RPMI7951 (cell line): ENCODE measurements around the gene TK2. TPM values are rescaled to one million over a fixed set of nuclear protein-coding genes. Genes with fewer than 3 reads are reported as not detected.
"Not testable (repeated sequence)": the region's sequence is repeated elsewhere in the genome, so short reads cannot be mapped to it uniquely, and the experiment has no call there.

Experiments used
- DNase-seq: peaks from one replicate; pipeline ENCODE4 v3.0.0-alpha.2; 2012; ENCODE audit warnings: low read depth
- total RNA-seq: library from RNA; depleted of rRNA; stranded (reverse); fragments of >200 nt; shearing (Covaris generic); gene quantifications from 2 replicates; pipeline ENCODE4 v1.2.3, GENCODE V29; 2014

The TK2 gene
- total RNA-seq, 1 experiment from 2014 or later: 43.4 TPM

- no peak for DNase-seq
Measured at GRCh38 chr16:66574081-66574480, 24.2 kb upstream of the TK2 start.

GRCh38 chr16:66572356-66572755 lies 22.4 kb upstream of the TK2 start:
- DNase-seq: peak; percentile 37

GRCh38 chr16:66569827-66570405 lies 20.0 kb upstream of the TK2 start:
- DNase-seq: peak; percentile 44

- peak; percentile 28 for DNase-seq
Measured at GRCh38 chr16:66569131-66569530, 19.2 kb upstream of the TK2 start.

GRCh38 chr16:66568355-66568754 lies 18.4 kb upstream of the TK2 start:
- DNase-seq: no peak

- DNase-seq: not testable (repeated sequence)
Measured at GRCh38 chr16:66567270-66567669, 17.3 kb upstream of the TK2 start.

- DNase-seq: no peak
Measured at GRCh38 chr16:66566051-66566901, 16.4 kb upstream of the TK2 start, which contains the start of gene CMTM1. TSS of gene CMTM1 (plus strand) at chr16:66566439. CDS start at chr16:66566514, 75 bp downstream.

- no peak for DNase-seq
Measured at GRCh38 chr16:66563574-66564334, 13.8 kb upstream of the TK2 start.

GRCh38 chr16:66562986-66563385 lies 13.1 kb upstream of the TK2 start:
- DNase-seq: no peak

- no peak for DNase-seq
Measured at GRCh38 chr16:66562409-66562808, 12.5 kb upstream of the TK2 start.

- DNase-seq: no peak
Measured at GRCh38 chr16:66561381-66562080, 11.6 kb upstream of the TK2 start.

- DNase-seq: no peak
Measured at GRCh38 chr16:66560107-66560506, 10.2 kb upstream of the TK2 start.

- no peak for DNase-seq
Measured at GRCh38 chr16:66554495-66554894, 4.6 kb upstream of the TK2 start.

- DNase-seq: no peak
Measured at GRCh38 chr16:66554021-66554420, 4.1 kb upstream of the TK2 start.

- peak; percentile 53 for DNase-seq
Measured at GRCh38 chr16:66553223-66553622, 3.3 kb upstream of the TK2 start.

- DNase-seq: peak; percentile 85
Measured at GRCh38 chr16:66552286-66553177, 2.6 kb upstream of the TK2 start, which contains the start of gene CKLF. TSS of gene CKLF (plus strand) at chr16:66552576. CDS start at chr16:66552716, 140 bp downstream.

GRCh38 chr16:66551788-66552285 lies 1.9 kb upstream of the TK2 start:
- no peak for DNase-seq

- DNase-seq: peak; percentile 48
Measured at GRCh38 chr16:66551348-66551759, 1.4 kb upstream of the TK2 start.

- no peak for DNase-seq
Measured at GRCh38 chr16:66548868-66549267, 1.1 kb downstream of the TK2 start.

- DNase-seq: no peak
Measured at GRCh38 chr16:66548068-66548467, 1.9 kb downstream of the TK2 start.
